Panc1 (cell line): ENCODE data around the gene MACF1.

Source experiments
- POLR2AphosphoS5 ChIP-seq: IDR thresholded peaks from 2 replicates; pipeline ENCODE4 v1.6.1; 2012; ENCODE audit warnings: mild to moderate bottlenecking, low read depth, low read length, moderate library complexity
- SIN3A ChIP-seq: IDR thresholded peaks from 2 replicates; pipeline ENCODE4 v1.6.1; 2012; ENCODE audit warnings: low read depth, mild to moderate bottlenecking, low read length, moderate library complexity, borderline replicate concordance; ENCODE audit not compliant: insufficient read depth
- TF ChIP-seq, protein P1 (sequence below): fragments of 450-650 bp; IDR thresholded peaks from 2 replicates; pipeline ENCODE4 v1.5.1; 2017; ENCODE audit warnings: mild to moderate bottlenecking
- TF ChIP-seq, protein P2 (sequence below), 2 experiments: IDR thresholded peaks; 2 replicates each; pipeline ENCODE4 v1.6.1; 2011 to 2012; ENCODE audit warnings: low read depth in 2 of 2, control low read depth in 1 of 2, low read length in 1 of 2, mild to moderate bottlenecking in 1 of 2, moderate library complexity in 1 of 2; ENCODE audit not compliant: insufficient read depth in 1 of 2

- TF ChIP-seq POLR2AphosphoS5 = no peak
- TF ChIP-seq SIN3A = no peak
- TF ChIP-seq, protein P1, sequence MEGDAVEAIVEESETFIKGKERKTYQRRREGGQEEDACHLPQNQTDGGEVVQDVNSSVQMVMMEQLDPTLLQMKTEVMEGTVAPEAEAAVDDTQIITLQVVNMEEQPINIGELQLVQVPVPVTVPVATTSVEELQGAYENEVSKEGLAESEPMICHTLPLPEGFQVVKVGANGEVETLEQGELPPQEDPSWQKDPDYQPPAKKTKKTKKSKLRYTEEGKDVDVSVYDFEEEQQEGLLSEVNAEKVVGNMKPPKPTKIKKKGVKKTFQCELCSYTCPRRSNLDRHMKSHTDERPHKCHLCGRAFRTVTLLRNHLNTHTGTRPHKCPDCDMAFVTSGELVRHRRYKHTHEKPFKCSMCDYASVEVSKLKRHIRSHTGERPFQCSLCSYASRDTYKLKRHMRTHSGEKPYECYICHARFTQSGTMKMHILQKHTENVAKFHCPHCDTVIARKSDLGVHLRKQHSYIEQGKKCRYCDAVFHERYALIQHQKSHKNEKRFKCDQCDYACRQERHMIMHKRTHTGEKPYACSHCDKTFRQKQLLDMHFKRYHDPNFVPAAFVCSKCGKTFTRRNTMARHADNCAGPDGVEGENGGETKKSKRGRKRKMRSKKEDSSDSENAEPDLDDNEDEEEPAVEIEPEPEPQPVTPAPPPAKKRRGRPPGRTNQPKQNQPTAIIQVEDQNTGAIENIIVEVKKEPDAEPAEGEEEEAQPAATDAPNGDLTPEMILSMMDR = no peak
- TF ChIP-seq, protein P2, sequence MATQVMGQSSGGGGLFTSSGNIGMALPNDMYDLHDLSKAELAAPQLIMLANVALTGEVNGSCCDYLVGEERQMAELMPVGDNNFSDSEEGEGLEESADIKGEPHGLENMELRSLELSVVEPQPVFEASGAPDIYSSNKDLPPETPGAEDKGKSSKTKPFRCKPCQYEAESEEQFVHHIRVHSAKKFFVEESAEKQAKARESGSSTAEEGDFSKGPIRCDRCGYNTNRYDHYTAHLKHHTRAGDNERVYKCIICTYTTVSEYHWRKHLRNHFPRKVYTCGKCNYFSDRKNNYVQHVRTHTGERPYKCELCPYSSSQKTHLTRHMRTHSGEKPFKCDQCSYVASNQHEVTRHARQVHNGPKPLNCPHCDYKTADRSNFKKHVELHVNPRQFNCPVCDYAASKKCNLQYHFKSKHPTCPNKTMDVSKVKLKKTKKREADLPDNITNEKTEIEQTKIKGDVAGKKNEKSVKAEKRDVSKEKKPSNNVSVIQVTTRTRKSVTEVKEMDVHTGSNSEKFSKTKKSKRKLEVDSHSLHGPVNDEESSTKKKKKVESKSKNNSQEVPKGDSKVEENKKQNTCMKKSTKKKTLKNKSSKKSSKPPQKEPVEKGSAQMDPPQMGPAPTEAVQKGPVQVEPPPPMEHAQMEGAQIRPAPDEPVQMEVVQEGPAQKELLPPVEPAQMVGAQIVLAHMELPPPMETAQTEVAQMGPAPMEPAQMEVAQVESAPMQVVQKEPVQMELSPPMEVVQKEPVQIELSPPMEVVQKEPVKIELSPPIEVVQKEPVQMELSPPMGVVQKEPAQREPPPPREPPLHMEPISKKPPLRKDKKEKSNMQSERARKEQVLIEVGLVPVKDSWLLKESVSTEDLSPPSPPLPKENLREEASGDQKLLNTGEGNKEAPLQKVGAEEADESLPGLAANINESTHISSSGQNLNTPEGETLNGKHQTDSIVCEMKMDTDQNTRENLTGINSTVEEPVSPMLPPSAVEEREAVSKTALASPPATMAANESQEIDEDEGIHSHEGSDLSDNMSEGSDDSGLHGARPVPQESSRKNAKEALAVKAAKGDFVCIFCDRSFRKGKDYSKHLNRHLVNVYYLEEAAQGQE (IDR thresholded peaks at IDR 0.05; ENCODE audit: insufficient read depth in 1 of 2, low read depth in 2 of 2, low read length in 1 of 2) = no peak
Observed at GRCh38 chr1:39189592-39190041, 14.9 kb upstream of the MACF1 start.
